ENCODE measurements around the gene RADIL. TPM values are rescaled to one million over a fixed set of nuclear protein-coding genes. Genes with fewer than 3 reads are reported as not detected.

Gene RADIL
- total RNA-seq, 4 donors from 2014 or later: 4.4 to 11.4 (median 8.8) TPM

- peaks cover 0 to 52% (median 0%) of the 10 kb centered on the region in 3 donors for H3K4me1 ChIP-seq
- no peaks in the 10 kb centered on the region for H3K9me3 ChIP-seq
- H3K27ac ChIP-seq: peak overlapping the region in 3 of 4 donors; percentile 85 to 89 (median 86)
- TF ChIP-seq POLR2A (IDR thresholded peaks at IDR 0.05): no peak
- TF ChIP-seq CTCF (IDR thresholded peaks at IDR 0.05): no peak
- no peak for TF ChIP-seq POLR2AphosphoS5 (IDR thresholded peaks at IDR 0.05)
- no peak for TF ChIP-seq EP300 (IDR thresholded peaks at IDR 0.05)
- peak overlapping the region; percentile 38 to 85 for H3K4me3 ChIP-seq
- H3K36me3 ChIP-seq: peaks cover 0 to 1% of the 10 kb centered on the region in 2 donors
- no peak for ATAC-seq
- peaks cover 16% of the 10 kb centered on the region for H3K27me3 ChIP-seq
- WGBS, 2 donors (ENCODE audit: low coverage in 1 of 2): no CpG with 5 or more reads among the region's 36 CpGs
Measured at GRCh38 chr7:4883033-4883371, 514 bp downstream of the RADIL start.

DNA sequence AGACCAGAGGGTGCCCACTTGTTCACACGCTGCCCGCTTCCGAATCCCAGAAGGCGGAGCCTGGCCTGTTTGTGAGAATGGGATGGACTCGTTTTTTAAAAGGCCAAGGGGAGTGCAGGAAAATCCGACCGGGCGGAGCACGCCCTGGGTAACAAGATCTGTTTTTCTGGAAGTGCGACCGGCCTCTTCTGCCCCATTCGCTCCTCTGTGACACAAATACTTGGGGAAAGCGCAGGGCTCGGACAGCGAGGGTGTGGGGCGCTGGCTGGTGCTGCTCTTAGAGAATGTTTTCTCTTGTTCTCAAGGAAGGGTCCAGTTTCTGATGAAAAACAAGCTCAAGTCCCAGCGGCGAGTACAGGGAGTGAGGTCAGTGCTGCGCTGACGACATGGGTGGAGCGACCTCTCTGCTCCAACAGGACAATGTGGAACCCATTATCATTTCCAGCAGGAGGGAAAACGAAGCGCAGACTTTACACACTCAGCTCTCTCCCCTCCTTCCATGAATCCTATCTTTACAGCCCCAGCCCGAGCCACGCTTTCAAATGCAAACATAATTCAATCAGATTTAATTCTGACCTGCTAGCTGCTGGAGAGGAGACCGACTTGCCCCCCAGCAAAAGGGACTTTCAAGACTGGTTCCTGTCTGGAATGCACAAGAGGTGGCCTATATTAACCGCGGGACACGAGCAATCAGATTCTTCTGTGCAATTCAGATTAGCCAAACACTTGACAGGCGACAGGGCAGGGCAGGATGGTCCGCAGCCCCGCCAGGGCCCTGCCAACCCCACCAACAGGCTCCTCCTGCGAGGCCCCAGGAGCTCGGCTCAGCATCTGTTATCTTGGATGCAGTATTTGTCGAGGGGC is 1.1 kb downstream of the RADIL start:
- peaks cover 0 to 52% (median 0%) of the 10 kb centered on the region in 3 donors for H3K4me1 ChIP-seq
- peaks cover 16% of the 10 kb centered on the region for H3K27me3 ChIP-seq
- H3K4me3 ChIP-seq: peak overlapping the region; percentile 38 to 85
- H3K36me3 ChIP-seq: peaks cover 0 to 7% of the 10 kb centered on the region in 2 donors
- TF ChIP-seq CTCF (IDR thresholded peaks at IDR 0.05) (peak in 2 of 4 experiments; percentile 27 to 40), POLR2A (IDR thresholded peaks at IDR 0.05) (peak in 1 of 2 donors; percentile 38), EP300 (IDR thresholded peaks at IDR 0.05) (no peak)
- peak overlapping the region; percentile 6 to 89 (median 86) for H3K27ac ChIP-seq
- WGBS, 2 donors (ENCODE audit: low coverage in 1 of 2): 3 to 9% methylated on average over 13 to 25 of the region's 35 CpGs
- ATAC-seq: peak; percentile 73
- H3K9me3 ChIP-seq: no peaks in the 10 kb centered on the region

GRCh38 chr7:4880218-4880617 is 3.3 kb downstream of the RADIL start:
- 52% methylated on average over 4 of the region's 10 CpGs; no CpG with 5 or more reads in 1 of the 2 donors for WGBS, 2 donors (ENCODE audit: low coverage in 1 of 2)
- TF ChIP-seq EP300 (IDR thresholded peaks at IDR 0.05) (no peak), POLR2A (IDR thresholded peaks at IDR 0.05) (no peak), POLR2AphosphoS5 (IDR thresholded peaks at IDR 0.05) (no peak), CTCF (IDR thresholded peaks at IDR 0.05) (no peak)
- Histone ChIP-seq H3K4me3 (peak overlapping the region in 1 of 2 donors; percentile 6), H3K4me1 (peaks cover 0 to 52% (median 0%) of the 10 kb centered on the region in 3 donors), H3K36me3 (peaks cover 0 to 29% of the 10 kb centered on the region in 2 donors), H3K27me3 (peaks cover 16% of the 10 kb centered on the region), H3K9me3 (no peaks in the 10 kb centered on the region), H3K27ac (peak overlapping the region in 1 of 4 donors; percentile 29)
- ATAC-seq: no peak

DNA sequence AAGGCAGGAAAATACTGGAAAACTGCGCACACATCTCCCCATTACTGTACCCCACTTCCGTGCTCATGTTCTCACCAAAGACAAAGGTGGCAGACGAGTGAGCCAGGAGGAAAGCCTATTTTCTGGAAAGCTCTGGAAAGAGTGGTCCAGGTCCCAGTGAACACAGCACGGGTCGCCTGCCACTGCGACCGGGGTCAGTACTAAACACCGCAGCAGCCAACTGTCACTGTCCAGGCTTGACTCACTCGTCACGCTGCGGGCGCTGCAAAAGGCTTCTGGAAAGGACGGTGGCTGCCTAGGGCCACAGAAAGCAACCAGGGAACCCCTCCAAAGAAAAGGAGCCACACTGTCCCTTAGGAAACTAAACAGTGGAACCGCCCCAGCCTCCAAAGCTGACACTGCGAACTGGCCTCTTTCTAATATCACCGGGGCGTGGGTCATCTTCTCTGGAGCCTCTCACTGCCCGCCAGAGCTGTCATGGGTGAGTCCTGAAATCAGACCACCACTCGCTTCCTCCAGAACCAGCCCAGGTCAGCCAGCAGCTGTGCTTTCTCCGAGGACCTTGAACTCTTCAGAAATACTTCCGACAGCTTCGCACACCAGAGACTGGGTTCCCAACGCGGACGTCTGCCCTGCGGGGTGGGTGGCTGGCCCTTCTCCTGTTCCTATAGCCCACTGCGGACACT is 4.0 kb downstream of the RADIL start:
- WGBS, 2 donors (ENCODE audit: low coverage in 1 of 2): 70 to 82% methylated on average over 4 to 10 of the region's 27 CpGs
- Histone ChIP-seq H3K27me3 (peaks cover 16% of the 10 kb centered on the region), H3K36me3 (peaks cover 0 to 32% of the 10 kb centered on the region in 2 donors), H3K4me1 (peaks cover 0 to 52% (median 0%) of the 10 kb centered on the region in 3 donors), H3K4me3 (no peak overlapping the region), H3K9me3 (no peaks in the 10 kb centered on the region), H3K27ac (peak overlapping the region in 1 of 4 donors; percentile 17)
- no peak for ATAC-seq
- TF ChIP-seq EP300 (IDR thresholded peaks at IDR 0.05): no peak
- TF ChIP-seq POLR2A (IDR thresholded peaks at IDR 0.05): no peak
- no peak for TF ChIP-seq POLR2AphosphoS5 (IDR thresholded peaks at IDR 0.05)
- TF ChIP-seq CTCF (IDR thresholded peaks at IDR 0.05): no peak

Data from gastroesophageal sphincter (tissue), 4 donors.